HG02870 (cell line): ENCODE results near the gene GOLGA8T.
"Not testable (repeated sequence)": the region's sequence is repeated elsewhere in the genome, so short reads cannot be mapped to it uniquely, and the experiment has no call there.

Experiments used
- ATAC-seq: cut with Tn5 transposase; IDR thresholded peaks from one replicate; pipeline ENCODE4 v1.9.1; 2021; ENCODE audit warnings: mild to moderate bottlenecking, moderate library complexity; ENCODE audit not compliant: unreplicated experiment

GOLGA8T gene, protein sequence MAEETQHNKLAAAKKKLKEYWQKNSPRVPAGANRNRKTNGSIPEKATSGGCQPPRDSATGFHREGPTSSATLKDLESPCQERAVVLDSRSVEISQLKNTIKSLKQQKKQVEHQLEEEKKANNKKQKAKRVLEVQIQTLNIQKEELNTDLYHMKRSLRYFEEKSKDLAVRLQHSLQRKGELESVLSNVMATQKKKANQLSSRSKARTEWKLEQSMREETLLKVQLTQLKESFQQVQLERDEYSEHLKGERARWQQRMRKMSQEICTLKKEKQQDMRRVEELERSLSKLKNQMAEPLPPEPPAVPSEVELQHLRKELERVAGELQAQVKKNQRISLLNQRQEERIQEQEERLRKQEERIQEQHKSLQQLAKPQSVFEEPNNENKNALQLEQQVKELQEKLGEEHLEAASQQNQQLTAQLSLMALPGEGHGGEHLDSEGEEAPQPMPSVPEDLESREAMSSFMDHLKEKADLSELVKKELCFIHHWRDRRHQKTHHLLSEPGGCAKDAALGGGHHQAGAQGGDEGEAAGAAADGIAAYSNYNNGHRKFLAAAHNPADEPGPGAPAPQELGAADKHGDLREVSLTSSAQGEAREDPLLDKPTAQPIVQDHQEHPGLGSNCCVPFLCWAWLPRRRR

DNA sequence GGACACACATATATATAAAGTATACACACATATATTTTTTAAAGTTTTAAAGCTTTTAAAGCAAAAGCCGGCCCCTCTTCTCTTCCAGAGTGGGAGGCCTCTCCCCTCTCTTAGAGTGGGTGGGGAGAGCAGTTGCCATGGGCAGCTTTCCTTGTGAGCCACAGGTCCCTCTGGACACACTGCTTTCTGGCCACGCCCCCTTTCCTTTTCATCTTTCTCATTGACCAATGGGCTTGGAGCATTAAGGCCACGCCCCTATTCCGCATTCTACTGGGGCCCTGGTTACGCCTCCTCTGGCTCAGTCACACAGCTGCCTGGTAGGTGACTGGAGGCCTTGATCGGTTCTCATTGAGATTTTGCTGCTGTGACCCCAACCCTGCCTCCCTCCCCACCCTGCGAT is at the start of gene GOLGA8T:
GOLGA8T (plus strand) TSS at position 301 of the 400 bp plus-strand sequence; CDS start at position 399, 98 bp downstream.
- ATAC-seq = not testable (repeated sequence)

DNA sequence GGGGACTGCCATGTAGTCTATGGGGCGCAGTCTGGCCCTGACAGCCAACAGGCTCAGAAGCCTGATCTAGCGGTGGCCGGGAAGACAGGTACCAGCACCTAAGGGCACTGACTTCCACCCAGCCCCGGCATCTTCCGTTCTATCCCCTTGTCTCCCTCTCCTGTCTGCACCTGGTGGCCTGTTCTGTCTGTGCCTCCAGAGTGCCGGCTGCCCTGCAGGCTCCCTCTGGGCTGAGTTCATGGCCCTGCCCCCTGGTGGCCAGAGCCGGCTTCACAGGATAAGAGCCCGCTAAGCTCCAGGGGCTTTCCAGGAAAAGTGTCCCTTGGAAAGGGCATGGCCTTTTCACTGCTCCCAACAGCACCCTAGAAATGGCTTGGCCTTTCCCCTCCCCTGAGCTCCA is 37.0 kb upstream of the GOLGA8T start:
- ATAC-seq = not testable (repeated sequence)

DNA sequence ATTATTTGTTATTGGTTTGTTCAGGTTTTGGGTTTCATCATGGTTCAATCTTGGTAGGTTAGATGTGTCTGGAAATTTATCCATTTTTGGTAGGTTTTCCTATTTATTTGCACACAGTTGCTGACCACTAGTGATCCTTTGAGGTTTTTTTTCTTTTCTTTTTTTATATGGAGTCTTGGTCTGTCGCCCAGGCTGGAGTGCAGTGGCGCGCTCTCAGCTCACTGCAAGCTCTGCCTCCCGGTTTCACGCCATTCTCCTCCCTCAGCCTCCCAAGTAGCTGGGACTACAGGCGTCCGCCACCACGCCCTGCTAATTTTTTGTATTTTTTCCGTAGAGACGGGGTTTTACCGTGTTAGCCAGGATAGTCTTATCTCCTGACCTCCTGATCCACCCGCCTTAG is 32.0 kb upstream of the GOLGA8T start:
- not testable (repeated sequence) for ATAC-seq

DNA sequence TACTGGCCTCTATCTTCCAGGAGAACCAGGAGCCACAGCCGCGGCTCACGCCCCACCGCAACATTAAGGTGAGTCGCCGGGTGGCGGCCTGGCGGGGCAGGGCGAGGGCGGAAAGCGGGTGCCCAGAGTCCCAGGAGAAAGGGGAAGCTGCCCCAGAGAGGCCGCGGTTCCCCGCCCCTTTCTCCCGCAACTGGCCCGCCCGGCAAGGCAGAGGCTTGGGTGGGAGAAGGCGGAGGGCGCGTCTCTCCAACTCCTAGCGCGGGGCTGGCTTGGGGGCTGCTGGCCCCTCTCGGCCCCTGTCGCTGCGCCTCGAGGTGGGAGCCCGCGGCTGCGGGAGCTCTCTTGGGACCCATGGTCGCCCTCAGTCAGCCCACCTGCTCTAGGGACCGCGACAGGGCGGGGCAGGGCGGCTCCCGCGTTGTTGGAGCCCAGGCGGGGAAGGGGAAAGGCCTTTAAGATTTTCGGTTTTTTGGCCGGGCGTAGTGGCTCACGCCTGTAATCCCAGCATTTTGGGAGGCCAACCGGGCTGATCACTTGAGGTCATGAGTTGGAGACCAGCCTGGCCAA is 30.8 kb upstream of the GOLGA8T start:
- not testable (repeated sequence) for ATAC-seq

DNA sequence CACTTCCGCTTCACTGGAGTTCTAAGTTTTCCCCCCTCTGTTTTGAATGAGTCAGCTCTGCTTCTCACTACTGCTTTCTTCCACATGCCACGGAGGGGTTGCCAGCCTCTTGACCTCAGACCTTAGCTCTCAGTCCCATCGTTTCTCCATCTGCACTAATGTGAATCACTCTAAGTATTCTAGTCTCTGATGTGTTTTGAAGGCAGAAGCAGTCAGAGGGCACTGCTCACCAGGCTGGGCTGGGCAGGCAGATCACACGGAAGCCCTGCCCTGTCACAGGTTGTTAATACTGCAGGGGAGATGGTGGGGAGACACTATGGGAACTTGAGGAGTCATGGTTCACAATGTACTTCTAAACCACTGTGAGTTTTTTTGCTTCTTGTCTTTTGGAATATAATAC is 24.3 kb upstream of the GOLGA8T start:
- ATAC-seq = not testable (repeated sequence)

DNA sequence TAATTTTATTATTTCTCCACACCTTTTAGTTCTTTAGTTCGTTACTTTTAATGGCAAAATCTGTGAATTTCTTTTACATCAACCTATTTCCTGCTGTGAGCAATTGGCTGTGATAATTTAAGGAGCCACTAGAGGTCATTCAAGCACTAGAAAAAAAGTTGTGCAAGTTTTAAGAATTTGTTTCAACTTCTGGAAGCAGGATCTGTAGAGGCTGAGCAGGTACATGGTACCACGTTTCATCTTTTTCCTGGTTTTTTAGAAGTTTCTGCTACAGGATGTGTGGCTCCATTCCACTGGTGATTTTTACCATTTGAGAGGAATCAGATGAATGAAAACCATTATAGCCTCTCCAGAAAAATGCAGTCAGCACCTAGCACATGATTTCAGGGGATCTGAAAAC is 4.8 kb upstream of the GOLGA8T start:
- not testable (repeated sequence) for ATAC-seq

DNA sequence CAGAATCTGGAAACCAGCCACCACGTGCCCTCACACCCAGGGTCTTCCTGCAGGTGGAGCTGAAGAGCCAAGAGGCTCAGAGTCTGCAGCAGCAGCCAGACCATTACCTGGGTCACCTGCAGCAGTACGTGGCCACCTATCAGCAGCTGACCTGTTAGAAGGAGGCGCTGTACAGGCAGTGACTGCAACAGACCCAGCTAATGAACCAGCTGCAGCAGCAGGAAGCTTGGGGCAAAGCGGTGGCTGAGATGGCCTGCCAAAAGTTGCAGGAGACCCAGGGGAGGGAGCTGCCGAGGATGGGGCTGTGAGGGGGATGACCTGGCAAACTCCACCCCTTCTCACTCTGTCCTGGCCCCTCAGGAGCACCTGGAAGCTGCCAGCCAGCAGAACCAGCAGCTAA is 8.4 kb downstream of the GOLGA8T start:
- ATAC-seq = not testable (repeated sequence)

DNA sequence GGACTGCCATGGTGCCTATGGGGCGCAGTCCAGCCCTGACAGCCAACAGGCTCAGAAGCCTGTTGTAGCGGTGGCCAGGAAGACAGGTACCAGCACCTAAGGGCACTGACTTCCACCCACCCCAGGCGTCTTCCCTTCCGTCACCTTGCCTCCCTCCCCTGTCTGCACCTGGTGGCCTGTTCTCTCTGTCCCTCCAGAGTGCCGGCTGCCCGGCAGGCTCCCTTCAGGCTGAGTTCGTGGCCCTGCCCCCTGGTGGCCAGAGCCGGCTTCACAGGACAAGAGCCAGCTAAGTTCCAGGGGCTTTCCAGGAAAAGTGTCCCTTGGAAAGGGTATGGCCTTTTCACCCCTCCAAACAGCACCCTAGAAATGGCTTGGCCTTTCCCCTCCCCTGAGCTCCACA is 15.0 kb downstream of the GOLGA8T start:
- ATAC-seq = not testable (repeated sequence)

DNA sequence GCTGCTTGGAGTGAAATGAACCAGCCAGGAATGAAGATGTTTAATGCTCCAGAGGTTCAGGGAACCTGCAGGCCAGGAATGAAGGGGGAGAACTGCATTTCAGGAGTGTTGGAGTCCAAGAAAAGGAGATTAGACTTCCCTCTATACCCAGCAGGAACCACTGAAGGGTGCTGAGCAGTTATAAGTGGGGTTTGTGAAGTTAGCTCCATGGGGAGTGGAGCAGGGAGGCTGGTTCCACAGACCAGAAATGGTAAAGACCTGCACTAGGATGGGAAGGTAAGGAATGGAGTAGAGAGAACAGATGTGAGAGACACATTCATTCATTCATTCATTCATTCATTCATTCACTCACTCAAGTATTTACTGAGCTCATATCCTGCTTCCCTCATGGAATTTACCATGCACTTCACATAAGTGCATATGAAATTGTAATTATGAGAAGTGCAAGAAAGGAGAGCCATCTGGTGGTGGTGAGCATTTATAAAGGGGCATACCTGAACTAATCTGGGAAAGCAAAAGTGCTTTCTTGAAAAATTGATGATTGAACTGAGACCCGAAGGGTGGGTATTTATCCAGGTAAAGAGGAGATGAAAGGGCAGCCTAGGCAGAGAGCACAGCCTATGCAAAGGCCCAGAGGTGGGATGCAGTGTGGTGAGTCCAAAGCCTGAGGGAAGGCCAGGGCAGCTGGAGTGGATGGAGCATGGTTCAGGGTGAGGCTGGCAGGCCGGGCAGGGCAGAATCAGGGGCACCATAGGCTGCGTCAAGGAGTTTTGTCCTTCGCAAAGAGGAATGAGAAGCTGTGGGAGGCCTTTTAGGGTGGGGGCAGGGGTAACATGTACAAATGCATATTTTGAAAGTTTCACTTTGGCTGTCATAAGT is 27.9 kb downstream of the GOLGA8T start:
- ATAC-seq = not testable (repeated sequence)

DNA sequence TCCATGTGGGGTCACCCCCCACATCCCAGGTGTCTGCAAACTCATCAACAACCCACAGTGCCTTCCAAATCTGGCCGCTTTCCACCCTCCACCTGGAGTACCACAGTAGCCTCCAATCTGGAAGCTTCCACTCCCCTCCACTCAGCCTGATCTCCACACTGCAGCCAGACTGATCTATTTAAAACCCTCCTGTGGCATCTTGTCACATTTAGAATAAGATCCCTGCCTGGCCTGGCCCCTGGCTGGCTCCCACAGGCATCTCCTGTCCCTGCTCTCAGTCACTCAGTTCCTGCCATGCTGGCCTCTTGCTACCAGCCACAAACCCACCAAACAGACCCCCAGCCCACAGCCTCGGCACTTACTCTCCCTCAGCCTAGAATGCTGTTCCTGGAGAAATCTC is 28.9 kb downstream of the GOLGA8T start:
- ATAC-seq = not testable (repeated sequence)

DNA sequence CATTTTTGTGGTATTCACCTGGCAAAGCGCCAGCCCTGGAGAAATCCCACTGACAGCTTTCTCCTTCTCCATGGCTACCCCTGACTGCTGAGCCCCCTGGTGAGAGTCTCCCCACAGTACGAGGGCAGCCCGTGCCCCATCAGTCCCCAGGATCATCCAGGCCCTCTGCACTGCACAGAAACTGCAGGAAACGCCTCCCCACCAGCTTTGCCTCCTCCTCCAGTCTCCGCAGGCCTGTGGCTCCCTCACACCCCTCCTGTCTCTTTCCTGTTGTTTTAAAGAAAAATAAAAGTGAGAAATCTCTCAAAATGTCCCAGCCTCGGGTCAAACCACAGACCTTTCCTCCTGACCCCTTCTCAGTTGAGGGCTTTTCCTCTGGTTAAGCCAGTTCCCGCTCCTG is 29.4 kb downstream of the GOLGA8T start:
- ATAC-seq = not testable (repeated sequence)

DNA sequence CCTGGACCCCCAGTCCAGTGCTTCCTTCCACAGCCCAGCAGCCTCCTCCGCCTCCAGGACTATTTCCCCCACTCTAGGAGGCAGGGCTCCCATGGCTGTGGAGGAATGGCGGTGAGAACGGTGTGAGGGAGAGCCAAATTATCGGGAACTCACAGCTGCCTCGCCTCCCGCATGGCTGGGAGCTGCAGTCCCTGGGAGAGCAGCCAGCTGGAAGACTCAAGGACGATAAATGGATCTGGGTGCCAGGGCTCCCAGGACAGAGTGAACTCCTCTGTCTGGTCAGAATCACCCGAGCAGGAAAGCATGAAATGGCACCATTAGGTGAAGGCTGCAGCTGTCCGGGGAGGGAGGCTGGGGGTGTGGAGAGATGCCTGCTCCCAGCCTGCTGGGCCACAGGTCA is 32.6 kb downstream of the GOLGA8T start:
- ATAC-seq = not testable (repeated sequence)

DNA sequence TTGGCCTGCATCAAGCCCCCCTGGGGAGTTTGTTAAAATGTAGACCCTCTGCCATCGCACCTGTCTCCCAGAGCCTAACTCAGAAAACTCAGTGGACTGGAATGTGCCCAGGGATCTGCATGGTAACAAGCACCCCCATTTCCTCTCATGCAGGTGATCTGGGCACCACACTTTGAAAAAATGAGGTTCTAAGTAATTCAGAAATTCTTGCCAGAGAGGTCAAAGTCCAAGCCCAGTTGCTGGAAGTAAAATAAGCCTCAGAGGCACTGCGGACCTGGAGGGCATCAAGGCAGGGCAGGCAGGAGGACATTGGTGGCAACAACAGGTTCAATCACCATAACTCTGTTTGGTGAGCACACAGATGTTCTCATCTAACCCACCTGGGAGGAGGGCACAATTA is 33.0 kb downstream of the GOLGA8T start:
- ATAC-seq = not testable (repeated sequence)

DNA sequence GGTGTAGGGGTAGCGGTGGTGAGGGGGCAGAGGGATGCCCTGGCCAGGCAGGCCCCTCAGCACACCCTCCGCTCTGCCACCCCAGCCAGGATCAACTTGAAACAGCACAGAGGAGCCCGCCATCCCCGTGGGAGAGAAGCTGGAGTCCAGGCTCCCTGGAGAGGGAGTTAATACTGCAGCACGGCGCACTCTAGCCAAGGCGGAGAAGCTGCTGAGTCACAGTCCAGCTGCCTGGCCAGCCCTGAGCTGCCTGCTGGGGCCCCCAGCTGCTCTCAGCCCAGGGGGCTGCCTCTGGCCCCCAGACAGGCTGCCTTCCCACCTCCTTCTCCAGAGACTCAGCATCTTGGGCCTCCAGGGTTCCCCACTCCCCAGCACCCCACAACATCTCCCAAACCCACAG is 36.6 kb downstream of the GOLGA8T start:
- not testable (repeated sequence) for ATAC-seq

DNA sequence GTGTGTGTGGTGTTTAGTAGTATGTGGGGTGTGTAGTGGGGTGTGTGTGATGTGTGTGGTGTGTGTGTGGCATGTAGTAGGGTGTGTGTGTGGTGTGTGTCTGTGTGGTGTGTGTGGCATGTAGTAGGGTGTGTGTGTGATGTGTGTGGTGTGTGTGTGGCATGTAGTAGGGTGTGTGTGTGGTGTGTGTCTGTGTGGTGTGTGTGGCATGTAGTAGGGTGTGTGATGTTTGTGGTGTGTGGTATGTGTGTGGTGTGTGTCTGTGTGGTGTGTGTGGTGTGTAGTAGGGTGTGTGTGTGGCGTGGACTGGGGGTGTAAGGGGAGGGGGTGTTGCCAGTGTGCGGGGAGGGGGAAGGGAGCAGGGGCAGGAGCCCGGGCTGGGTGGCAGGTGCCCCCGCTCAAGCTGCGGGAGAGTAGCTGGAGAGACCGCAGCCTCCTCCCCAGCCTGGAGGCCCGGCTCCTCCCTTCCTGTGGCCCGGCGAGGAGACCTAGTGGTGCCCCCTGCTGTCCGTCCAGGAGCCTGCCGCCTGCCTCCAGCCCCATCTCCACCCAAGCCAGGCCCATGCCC is 38.3 kb downstream of the GOLGA8T start:
- ATAC-seq = not testable (repeated sequence)

DNA sequence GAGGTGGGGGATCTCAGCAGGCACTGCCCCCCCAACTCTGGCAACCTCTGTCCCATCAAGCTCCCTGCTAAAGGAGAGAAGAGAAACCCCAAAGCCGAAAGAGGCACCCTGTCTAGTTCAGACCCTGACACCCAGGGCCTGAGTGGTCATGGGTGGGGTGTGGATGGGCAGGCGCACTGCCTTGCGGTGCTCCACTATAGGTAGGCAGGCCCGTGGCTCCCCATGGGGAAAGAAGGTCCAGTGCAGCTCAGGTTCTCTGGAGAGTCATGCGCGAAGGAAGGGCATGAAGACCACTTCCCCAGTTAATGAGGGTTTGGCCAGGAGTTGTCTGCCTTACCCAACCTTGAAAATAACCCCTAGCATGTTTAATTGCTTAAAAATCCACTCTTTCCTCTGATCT is 40.4 kb downstream of the GOLGA8T start:
- not testable (repeated sequence) for ATAC-seq

DNA sequence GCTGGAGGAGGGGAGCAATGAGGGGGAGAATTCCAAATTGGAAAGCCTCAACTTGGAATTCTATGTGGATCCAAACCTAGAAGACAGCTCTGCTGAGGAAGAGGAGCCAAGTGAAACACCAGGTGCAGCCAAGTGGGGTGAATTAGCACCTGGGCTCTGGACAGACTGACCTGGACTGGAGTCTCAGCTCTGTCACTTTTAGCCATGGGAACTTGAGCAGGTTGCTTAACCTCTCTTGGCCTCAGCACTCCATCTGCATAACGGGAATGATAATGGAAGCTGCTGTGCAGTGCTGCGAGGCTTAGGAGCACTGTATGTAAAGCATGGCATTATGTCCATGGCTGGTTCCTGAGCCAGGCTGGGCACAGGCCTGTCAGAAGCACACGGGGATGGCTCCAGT is 41.8 kb downstream of the GOLGA8T start:
- ATAC-seq = not testable (repeated sequence)

DNA sequence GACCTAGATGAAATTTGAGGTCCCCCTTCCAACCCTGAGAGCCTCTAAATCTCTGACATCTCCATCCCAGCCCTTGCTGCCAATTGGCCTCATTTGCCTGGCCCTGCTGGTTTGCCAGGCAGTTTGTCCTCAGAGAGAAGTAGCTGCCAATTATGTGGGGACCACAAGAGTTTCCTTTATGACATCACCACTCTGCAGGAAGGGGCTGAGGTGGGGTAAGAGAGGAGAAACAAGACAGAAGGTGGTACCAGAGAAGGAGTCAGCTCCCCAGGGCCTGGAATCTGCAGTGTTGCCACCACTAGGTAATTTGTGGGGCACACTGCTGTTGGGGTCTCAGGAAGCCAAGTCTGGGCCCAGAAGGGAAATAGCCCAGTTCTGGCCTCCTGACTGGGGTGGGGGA is 45.0 kb downstream of the GOLGA8T start:
- ATAC-seq = not testable (repeated sequence)

DNA sequence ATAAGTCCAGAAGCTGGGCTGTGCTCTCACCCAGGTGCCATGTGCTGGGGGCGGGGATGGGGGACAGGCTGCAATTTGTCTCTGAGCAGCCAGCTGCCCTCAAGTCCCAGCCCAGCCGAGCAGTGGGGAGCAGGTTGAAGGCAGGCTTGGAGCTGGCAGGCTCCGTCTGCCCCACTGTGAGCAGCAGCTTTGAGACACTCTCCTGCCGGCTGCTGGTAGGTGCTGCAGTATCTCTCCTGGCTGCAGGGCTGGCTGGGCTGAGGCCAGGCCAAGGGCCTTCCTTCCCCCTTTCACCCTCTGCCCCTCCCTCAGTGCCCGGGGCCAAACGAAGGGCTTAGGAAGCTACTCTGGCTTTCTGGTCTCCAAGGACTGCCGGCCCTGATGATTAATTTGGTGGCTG is 50.6 kb downstream of the GOLGA8T start:
- not testable (repeated sequence) for ATAC-seq

DNA sequence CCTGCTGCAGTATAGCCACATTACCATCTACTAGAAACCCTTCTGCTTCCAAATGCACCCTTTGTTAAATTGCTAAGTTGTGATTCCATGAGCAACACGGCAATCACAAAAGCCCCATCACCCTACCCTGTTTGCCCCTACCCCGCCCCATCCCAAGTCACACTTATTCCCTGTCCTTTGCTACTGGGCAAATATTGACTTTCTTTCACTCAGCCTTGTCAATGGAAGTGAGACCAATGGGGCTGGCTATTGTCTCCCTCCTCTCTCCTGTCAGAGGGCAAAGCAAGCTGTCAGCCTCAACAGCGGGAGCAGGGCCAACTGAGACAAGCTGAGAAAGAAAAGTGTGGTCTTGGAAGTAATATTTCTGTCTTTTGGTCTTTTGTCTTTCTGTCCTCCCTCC is 52.6 kb downstream of the GOLGA8T start:
- not testable (repeated sequence) for ATAC-seq
